Measurements from ENCODE around the gene RBM22. TPM values are rescaled to one million over a fixed set of nuclear protein-coding genes. Genes with fewer than 3 reads are reported as not detected.

RBM22 gene
- total and polyA plus RNA-seq, 2 of the 4 experiments (the other 2 are of a cell fraction), result 26.2 to 34.2 TPM

DNA sequence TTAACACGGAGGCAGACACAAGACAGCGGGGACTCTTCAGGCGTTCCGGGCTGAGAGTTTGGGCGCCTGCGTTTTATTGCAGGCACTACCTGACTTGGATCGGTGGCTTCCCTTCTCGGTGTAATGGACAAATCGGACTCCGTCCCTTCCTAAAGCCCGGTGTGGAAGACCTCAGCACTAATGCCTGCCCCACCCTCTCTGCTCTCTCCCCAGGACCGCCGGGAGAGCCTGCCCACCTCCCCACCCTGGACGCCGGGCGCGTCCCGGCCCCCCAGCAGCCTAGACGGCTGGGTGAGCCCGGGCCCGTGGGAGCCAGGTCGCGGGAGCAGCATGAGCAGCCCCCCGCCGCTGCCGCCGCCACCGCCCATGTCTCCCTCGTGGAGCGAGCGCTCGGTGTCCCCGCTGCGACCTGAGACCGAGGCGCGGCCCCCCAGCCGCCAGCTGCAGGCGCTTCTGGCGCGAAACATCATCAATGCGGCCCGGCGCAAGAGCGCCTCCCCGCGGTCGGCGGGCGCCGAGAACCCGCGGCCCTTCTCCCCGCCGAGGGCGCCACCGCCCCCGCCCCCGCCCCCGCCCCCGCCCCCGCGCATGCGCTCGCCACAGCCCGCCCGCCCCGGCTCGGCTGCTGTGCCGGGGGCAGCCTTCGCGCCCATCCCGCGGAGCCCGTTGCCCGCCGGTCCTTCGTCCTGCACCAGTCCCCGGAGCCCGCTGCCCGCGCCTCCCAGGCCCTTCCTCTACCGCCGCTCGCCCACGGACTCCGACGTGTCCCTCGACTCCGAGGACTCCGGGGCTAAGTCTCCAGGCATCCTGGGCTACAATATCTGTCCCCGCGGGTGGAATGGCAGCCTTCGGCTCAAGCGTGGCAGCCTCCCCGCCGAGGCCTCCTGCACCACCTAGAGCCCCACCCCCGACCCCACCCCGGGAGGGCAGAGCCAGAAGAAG is 44.4 kb downstream of the RBM22 start:
- peak overlapping the region; percentile 49 for H2BK5ac ChIP-seq (ENCODE audit: low read depth, low read length, poor library complexity, severe bottlenecking)
- peaks cover 20 to 27% of the 10 kb centered on the region in 2 experiments for H3K79me1 ChIP-seq (ENCODE audit: low read depth in 1 of 2, low read length in 2 of 2)
- 14% methylated on average over 41 of the region's 99 CpGs; no CpG with 5 or more reads in 1 of the 2 experiments for WGBS, 2 experiments (ENCODE audit: extremely low coverage in 2 of 2, insufficient read length in 1 of 2)
- no peak overlapping the region; the same call in 2 of the 3 replicates for H2BK15ac ChIP-seq (ENCODE audit: low read depth, low read length)
- peak; percentile 40 for ATAC-seq (ENCODE audit: low read depth)
- H3K14ac ChIP-seq (replicated peaks; ENCODE audit: low read depth, low read length), result peak overlapping the region; percentile 53; the same call in 1 of the 2 replicates
- no peak overlapping the region for H3K56ac ChIP-seq (ENCODE audit: extremely low read depth, insufficient read depth, low read length)
- peak overlapping the region; percentile 58 for H2AK9ac ChIP-seq (replicated peaks; ENCODE audit: low read depth, low read length, poor library complexity)
- H2AFZ ChIP-seq (replicated peaks; ENCODE audit: low read length, poor library complexity), result peak overlapping the region; percentile 95
- CTCF ChIA-PET, result interaction anchor here (1.0 kb wide), 2 partner anchors 80 to 121 kb away, joined by 3 read pairs; partner anchors contain the start of gene SMIM3
- H3K9me3 ChIP-seq (ENCODE audit: control insufficient read depth, insufficient read depth, low read length), result no peaks in the 10 kb centered on the region
- peaks cover 29% of the 10 kb centered on the region for H4K20me1 ChIP-seq (ENCODE audit: insufficient read depth, low read length)
- no peak for DNase-seq
- peaks cover 40% of the 10 kb centered on the region for H3K4me1 ChIP-seq (ENCODE audit: control insufficient read depth, insufficient read depth, low read length)
- no peak overlapping the region; the same call in 1 of the 2 replicates for H2BK20ac ChIP-seq (ENCODE audit: low read depth, low read length)
- peak overlapping the region; percentile 33; the same call in 1 of the 2 replicates for H3K18ac ChIP-seq (ENCODE audit: low read depth, low read length)
- H2BK120ac ChIP-seq (ENCODE audit: low read depth, low read length), result peak overlapping the region; percentile 47
- peak overlapping the region; percentile 56; the same call in 1 of the 2 replicates for H3K27ac ChIP-seq (ENCODE audit: insufficient read depth, low read length)
- H4K5ac ChIP-seq (ENCODE audit: low read depth, low read length), result peak overlapping the region; percentile 64; the same call in 1 of the 2 replicates
- peaks cover 27% of the 10 kb centered on the region for H3K36me3 ChIP-seq (ENCODE audit: control insufficient read depth, insufficient read depth, low read length)
- H3K9ac ChIP-seq (ENCODE audit: low read depth, low read length), result peak overlapping the region; percentile 74
- peak; percentile 77; the same call in 1 of the 2 replicates for TF ChIP-seq MAZ (IDR thresholded peaks at IDR 0.05; ENCODE audit: borderline replicate concordance, low read depth, low read length)
- no peak for TF ChIP-seq RCOR1 (IDR thresholded peaks at IDR 0.05; ENCODE audit: insufficient replicate concordance, low read length)
- no peak for TF ChIP-seq USF2 (IDR thresholded peaks at IDR 0.05; ENCODE audit: low read depth, low read length)
- no peak for TF ChIP-seq ELK1 (IDR thresholded peaks at IDR 0.05; ENCODE audit: borderline replicate concordance, low read depth, low read length)
- peak; percentile 66 for TF ChIP-seq SMC3 (IDR thresholded peaks at IDR 0.05; ENCODE audit: low read depth, low read length)
- no peak for TF ChIP-seq MAFK (IDR thresholded peaks at IDR 0.05; ENCODE audit: low read depth, low read length)
- no peak for TF ChIP-seq CEBPB (IDR thresholded peaks at IDR 0.05; ENCODE audit: low read depth, low read length)
- TF ChIP-seq, protein P1, sequence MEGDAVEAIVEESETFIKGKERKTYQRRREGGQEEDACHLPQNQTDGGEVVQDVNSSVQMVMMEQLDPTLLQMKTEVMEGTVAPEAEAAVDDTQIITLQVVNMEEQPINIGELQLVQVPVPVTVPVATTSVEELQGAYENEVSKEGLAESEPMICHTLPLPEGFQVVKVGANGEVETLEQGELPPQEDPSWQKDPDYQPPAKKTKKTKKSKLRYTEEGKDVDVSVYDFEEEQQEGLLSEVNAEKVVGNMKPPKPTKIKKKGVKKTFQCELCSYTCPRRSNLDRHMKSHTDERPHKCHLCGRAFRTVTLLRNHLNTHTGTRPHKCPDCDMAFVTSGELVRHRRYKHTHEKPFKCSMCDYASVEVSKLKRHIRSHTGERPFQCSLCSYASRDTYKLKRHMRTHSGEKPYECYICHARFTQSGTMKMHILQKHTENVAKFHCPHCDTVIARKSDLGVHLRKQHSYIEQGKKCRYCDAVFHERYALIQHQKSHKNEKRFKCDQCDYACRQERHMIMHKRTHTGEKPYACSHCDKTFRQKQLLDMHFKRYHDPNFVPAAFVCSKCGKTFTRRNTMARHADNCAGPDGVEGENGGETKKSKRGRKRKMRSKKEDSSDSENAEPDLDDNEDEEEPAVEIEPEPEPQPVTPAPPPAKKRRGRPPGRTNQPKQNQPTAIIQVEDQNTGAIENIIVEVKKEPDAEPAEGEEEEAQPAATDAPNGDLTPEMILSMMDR (conservative IDR thresholded peaks at IDR 0.05; ENCODE audit: low read depth, low read length), result peak; percentile 65
- TF ChIP-seq RAD21 (IDR thresholded peaks at IDR 0.05; ENCODE audit: low read length), result peak; percentile 72
- no peak for TF ChIP-seq BHLHE40 (IDR thresholded peaks at IDR 0.05; ENCODE audit: low read depth, low read length)
- no peak for TF ChIP-seq RFX5 (IDR thresholded peaks at IDR 0.05; ENCODE audit: low read depth, low read length)
- TF ChIP-seq NFE2L2 (IDR thresholded peaks at IDR 0.05; ENCODE audit: low read depth, low read length), result no peak
- H4K91ac ChIP-seq (ENCODE audit: insufficient read depth, low read depth, low read length), result peak overlapping the region; percentile 55
- no peaks in the 10 kb centered on the region; the same call in 1 of the 2 replicates for H3K27me3 ChIP-seq (ENCODE audit: control insufficient read depth, insufficient read depth, low read length)
- peak overlapping the region; percentile 84; the same call in 1 of the 2 replicates for H3K23ac ChIP-seq (ENCODE audit: low read depth, low read length)
- peak overlapping the region; percentile 86 for H2AK5ac ChIP-seq (ENCODE audit: low read depth, low read length)
- H3K9me1 ChIP-seq (ENCODE audit: insufficient read depth, low read length), result peaks cover 2% of the 10 kb centered on the region; the same call in 1 of the 2 replicates
- POLR2A ChIA-PET (ENCODE audit: unreplicated experiment), result no interaction called here
- peak overlapping the region; percentile 86 for H3K4me2 ChIP-seq (ENCODE audit: low read depth, low read length)
- dilution Hi-C loops (cut with HindIII; ENCODE audit: low sequenced_read_pairs, unreplicated experiment), result no loop called here
- peak overlapping the region; percentile 61 to 87 for H4K8ac ChIP-seq (ENCODE audit: low read depth in 2 of 2, low read length in 2 of 2)
- intact Hi-C loops (cut with micrococcal nuclease), result loop anchor here (1.0 to 5.0 kb wide), 3 partner anchors 95 to 198 kb away; partner anchors contain the start of gene IRGM
- no TSS peak for BruUV-seq (replicated peaks)
- H3K4me3 ChIP-seq (ENCODE audit: insufficient read depth, low read depth, low read length), result peak overlapping the region; percentile 59
- in situ Hi-C loops (cut with MboI; ENCODE audit: low sequenced_read_pairs), result no loop called here
- H3K4ac ChIP-seq (ENCODE audit: low read depth, low read length), result peak overlapping the region; percentile 76

All from IMR-90 (cell line).